NCI-H2227 treated with DMSO at 0.1 percent for 48 hours (cell line): ENCODE results near the gene TTLL1.
A peak's percentile ranks its signal among the peaks of the same experiment; 100 is the strongest.

ENCODE experiments used
- DNase-seq: peaks from one replicate; lab custom pipeline; 2025; lab: John Stamatoyannopoulos, UW

TTLL1 gene

DNA sequence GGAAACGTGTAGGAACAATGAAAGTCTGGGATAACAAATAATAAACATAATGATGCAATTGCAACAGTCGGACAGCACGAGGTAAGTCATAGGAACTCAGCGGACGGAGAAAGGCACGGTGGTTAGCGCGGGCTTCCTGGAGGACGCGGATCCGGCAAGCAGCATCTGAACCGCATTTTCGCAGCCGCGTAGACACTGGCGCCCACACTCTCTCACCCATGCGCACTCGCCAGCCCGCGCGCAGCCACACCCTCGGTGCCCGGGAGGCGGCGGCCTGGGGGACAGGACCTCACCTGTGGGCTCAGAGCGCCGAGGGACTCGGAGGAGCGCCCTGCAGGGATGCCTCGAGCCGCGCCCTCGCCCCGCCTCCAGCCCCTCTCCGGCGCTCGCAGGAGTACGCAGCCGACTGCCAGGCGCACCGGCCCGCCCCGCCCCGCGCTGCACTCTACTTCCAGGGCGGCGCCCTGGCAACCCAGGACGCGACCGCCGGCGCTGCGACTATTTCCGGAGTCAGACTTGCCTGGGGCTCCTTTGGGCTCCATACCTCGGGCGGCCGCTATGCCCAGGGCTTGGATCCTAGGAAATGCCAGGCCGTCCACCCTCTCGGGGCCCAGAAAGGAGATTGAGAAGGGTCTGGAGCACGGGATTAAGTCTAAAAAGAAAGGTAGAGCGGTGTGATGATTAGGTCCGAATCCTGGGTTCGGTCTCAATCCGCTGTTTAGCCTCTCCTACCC lies at the start of gene TTLL1:
Gene TTLL1, minus strand, starts transcription at position 408 of the 734 bp plus-strand sequence. CDS start 13,805 bp downstream, outside the sequence.
- DNase-seq = peak; percentile 83

GRCh38 chr22:43136801-43137200 lies 47.6 kb upstream of the TTLL1 start:
- DNase-seq = no peak

DNA sequence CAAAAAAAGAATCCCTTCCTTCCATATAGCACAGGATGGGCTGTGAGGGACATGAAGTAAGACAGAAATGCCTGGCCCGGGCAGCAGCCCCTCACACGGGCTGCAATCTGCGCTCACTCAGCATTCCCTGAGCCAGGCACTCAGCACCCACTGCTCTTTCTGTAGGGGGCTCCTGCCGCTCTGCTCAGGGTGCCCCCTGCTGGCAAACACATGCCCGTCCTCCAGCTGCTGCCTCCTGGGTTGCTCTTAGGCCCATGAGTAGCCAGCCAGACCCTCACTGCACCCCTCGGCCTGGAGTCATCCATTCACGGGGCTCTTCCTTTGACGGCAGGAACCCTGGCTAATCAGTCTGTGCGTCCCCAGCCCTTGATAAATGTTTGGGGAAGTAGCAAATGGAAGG lies 47.1 kb upstream of the TTLL1 start:
- DNase-seq = no peak

DNA sequence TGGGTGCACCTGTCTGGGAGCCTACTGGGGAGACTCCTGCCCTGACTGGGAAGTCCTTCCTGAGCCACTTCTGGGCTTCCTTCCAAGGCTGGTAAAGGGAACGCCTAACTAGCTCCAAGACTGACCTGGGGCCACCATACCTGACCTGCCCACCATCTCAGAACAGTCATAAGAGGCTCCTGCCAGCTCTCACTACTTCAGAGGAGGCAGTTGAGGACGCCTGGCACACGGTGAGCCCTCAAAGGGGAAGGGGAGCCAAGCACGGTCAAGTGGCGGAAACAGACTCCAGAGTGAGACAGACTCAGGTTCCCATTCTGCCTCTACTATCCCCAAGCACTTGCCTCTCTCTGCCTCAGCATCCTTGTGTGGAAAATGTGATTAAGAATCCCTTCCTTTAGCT lies 46.4 kb upstream of the TTLL1 start:
- no peak for DNase-seq

- no peak for DNase-seq
These were observed 45.4 kb upstream of the TTLL1 start for GRCh38 chr22:43134553-43134952.

- DNase-seq = no peak
These were observed 44.2 kb upstream of the TTLL1 start for GRCh38 chr22:43133401-43133800.

GRCh38 chr22:43131773-43132501 lies 42.7 kb upstream of the TTLL1 start:
- no peak for DNase-seq

GRCh38 chr22:43129426-43130425 lies 40.5 kb upstream of the TTLL1 start:
- no peak for DNase-seq

DNA sequence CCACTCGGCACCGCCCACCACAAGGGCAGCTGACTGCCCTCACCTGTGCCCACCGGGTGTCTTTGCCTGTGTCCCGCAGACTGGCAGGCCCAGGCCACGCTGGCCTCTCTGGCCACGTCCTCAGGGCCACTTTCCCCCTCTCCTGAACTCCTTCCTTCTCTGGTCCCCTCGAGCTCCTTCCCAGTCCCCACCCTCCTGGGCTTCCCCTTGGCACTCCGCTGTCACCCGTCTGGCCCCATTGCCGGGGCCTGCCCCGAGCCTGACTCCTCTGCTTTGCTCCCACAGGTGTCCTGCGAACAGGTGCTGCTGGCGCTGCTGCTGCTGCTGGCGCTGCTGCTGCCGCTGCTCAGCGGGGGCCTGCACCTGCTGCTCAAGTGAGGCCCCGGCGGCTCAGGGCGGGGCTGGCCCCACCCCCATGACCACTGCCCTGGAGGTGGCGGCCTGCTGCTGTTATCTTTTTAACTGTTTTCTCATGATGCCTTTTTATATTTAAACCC lies 39.8 kb upstream of the TTLL1 start:
- no peak for DNase-seq

DNA sequence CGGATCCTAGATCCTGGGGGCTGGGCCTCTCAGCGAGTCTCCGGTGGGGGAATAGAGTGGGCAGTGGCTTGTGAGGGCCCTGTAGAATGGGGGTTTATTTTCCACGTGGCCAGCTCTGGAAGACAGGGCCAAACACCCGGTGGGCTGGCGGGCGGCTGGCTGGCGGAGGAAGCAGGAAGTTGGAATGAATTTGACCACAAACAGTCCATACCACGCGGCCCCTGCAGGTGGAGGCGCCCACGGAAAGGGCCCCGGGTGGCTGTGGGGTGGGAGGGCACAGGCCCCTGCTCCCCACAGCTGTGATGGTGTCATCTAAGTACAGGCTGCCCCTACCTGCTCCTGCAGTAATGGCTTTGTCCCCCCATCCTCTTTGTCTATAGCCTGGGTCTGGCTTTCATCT lies 38.9 kb upstream of the TTLL1 start:
- DNase-seq = no peak

DNA sequence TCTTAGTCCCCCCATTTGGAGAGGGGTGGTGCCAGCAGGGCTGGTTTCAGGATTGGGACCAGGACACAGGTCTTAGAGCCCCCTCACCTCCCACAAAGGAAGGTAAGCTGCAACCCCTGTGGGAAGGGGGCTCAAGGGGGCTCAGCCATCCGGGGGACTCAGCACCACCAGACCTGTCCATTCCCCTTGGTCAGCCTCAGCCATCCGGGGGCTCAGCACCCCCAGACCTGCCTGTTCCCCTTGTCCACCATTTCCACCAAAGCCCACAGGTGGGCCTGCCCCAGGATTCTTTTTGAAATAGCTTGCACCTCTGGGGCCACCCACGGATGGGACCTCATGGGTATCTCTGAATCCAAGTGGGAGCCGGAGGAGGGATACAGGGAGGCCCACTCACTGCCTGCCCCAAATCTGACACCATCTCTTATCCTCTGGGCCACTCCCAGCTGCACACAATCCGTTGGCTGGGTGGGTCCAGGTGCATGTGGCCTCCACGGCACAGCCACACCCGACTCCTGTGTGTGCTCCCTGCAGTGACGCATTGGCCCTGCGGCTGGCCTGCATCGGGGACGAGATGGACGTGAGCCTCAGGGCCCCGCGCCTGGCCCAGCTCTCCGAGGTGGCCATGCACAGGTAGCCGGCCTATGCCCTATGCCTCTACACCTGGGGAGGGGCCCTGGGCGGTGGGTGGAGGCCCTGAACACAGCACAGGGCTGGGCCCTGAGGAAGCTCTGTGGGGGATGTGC lies 38.1 kb upstream of the TTLL1 start:
- no peak for DNase-seq

- no peak for DNase-seq
These were observed 37.4 kb upstream of the TTLL1 start for GRCh38 chr22:43126501-43127165.

DNA sequence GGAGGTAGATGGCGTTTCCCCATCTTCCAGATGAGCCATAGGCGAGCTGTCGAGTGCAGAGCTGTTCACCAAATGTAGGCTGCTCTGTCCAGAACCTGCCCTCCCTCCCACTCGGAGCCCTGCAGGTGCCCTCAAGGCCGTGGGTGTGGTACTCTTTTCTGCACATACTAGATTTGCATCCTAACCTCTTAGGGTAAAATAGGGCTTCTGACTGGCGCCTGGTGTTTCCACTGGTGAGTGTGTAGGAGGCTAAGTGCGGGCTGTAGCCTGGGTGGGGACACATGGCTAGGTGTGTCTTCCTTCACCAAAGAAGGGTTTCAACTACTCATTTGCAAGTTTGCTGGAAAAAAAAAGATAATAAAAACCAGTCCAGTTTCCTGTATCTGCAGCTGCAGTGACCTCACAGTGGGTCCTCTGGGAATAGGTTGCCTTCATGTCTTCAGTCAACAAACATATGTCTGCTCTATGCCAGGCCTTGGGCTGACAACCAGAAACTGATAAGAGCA lies 29.8 kb upstream of the TTLL1 start:
- DNase-seq = no peak

- DNase-seq = no peak
These were observed 29.0 kb upstream of the TTLL1 start for GRCh38 chr22:43118024-43118849.

GRCh38 chr22:43116932-43117331 lies 27.7 kb upstream of the TTLL1 start:
- no peak for DNase-seq

- no peak for DNase-seq
These were observed 25.8 kb upstream of the TTLL1 start for GRCh38 chr22:43114958-43115357.

DNA sequence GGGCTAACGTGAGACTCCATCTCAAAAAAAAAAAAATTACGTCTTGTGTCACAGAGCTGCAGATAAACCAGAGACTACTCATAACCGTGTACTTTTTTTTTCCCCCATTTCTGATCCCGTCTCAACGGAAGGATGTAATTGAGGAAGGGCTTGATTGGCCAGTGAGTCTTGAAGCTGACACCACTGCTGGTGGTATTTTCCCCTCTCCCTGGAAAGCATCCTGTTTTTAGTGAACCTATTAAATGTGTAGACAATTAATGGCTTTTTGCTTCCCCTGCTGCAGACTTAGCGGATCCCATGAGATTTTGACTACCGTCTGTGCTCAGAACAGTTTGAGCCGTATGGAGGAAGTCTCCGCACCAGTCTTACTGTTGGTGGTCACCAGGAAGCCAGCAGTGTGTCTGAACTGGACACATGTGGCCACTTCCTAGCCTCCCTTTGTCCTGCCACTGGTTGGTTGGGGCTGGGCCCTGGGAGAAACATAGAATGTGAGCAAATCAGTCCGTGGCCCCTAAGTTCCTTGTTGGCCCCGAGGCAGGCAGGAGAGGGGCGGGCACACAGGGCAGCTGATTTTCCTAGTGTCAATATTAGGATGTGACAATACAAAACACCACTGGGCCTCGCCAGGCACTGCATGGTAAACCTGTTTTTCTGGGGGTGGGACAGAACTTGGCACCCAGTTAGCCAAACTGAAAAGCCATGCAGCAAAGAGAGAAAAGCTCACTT lies 24.5 kb upstream of the TTLL1 start:
- DNase-seq = no peak

GRCh38 chr22:43110927-43111623 lies 21.9 kb upstream of the TTLL1 start:
- peak; percentile 3 for DNase-seq
